Esophagus squamous epithelium (tissue), 5 donors: ENCODE results near the gene OTUB1. TPM values are rescaled to one million over a fixed set of nuclear protein-coding genes. Genes with fewer than 3 reads are reported as not detected.

Source experiments
- DNase-seq: peaks from one replicate; lab custom pipeline; 2025; lab: John Stamatoyannopoulos, UW
- H3K27ac ChIP-seq, 4 donors: fragments of 200-600 bp; sonication (generic); one replicate each; pipeline ENCODE4 v1.5.1; 2016 to 2019; ENCODE audit warnings: mild to moderate bottlenecking in 1 of 4
- H3K27me3 ChIP-seq, 4 donors: fragments of 200-600 bp; sonication (generic); 1 replicate in 3 of 4; 2 replicates in 1 of 4; pipeline versions ENCODE4 v1.5.1 to v1.6.0; 2017 to 2021; ENCODE audit warnings: antibody characterized with exemption in 1 of 4
- H3K36me3 ChIP-seq, 3 donors: fragments of 200-600 bp; sonication (generic); one replicate each; pipeline ENCODE4 v1.5.1; 2016 to 2019
- H3K4me1 ChIP-seq, 3 donors: fragments of 200-600 bp; sonication (generic); one replicate each; pipeline ENCODE4 v1.5.1; 2017 to 2019
- H3K4me3 ChIP-seq, 4 donors: fragments of 200-600 bp; sonication (generic); 1 replicate in 3 of 4; 2 replicates in 1 of 4; pipeline ENCODE4 v1.5.1; 2016 to 2019; ENCODE audit warnings: mild to moderate bottlenecking in 2 of 4, moderate library complexity in 1 of 4
- H3K9me3 ChIP-seq, 3 donors: fragments of 200-600 bp; sonication (generic); one replicate each; pipeline ENCODE4 v1.5.1; 2016 to 2019
- CTCF ChIP-seq, 6 experiments: fragments of 450-650 bp in 4 of 6; fragments of 200-600 bp in 2 of 6; sonication (generic) in 2 of 6; IDR thresholded peaks; one replicate each; pipeline ENCODE4 v1.5.1; 2016 to 2019; ENCODE audit warnings: antibody characterized with exemption in 6 of 6, mild to moderate bottlenecking in 4 of 6, moderate library complexity in 4 of 6
- POLR2A ChIP-seq, 4 donors: fragments of 450-650 bp; IDR thresholded peaks; one replicate each; pipeline ENCODE4 v1.6.1; 2017; ENCODE audit warnings: antibody characterized with exemption in 4 of 4, mild to moderate bottlenecking in 4 of 4, moderate library complexity in 3 of 4
- WGBS, 2 donors: methylation state at CpG; one replicate each; pipeline ENCODE4 v1.1.5; 2018; 5-methylcytosine and 5-hydroxymethylcytosine counted together
- intact Hi-C: fragments of 100-400 bp; cut with DNase I; formaldehyde crosslinking; loops from one replicate; pipeline ENCODE4 v1.15.0; 2022
- total RNA-seq, 4 donors: library from RNA; depleted of rRNA; stranded (reverse); fragments of >200 nt; gene quantifications; one replicate each; pipeline ENCODE4 v1.1.0, GENCODE V29; 2016
- donor health status: DM: yes; HTN: yes; CAD: no.

OTUB1 gene
- total RNA-seq, 4 donors from 2014 or later, result 82.0 to 97.3 (median 89.7) TPM

GRCh38 chr11:64000026-64000739, 13.9 kb downstream of the OTUB1 start:
- TF ChIP-seq CTCF (IDR thresholded peaks at IDR 0.05), result peak; percentile 76 to 95 (median 90)
- TF ChIP-seq POLR2A (IDR thresholded peaks at IDR 0.05), result no peak
- peak overlapping the region; percentile 25 to 64 (median 36) for H3K4me3 ChIP-seq
- peaks cover 9 to 37% (median 31%) of the 10 kb centered on the region in 3 donors for H3K36me3 ChIP-seq
- WGBS, 2 donors, result 0 to 13% methylated on average over 2 to 3 of the region's 67 CpGs
- intact Hi-C loops, result loop anchor here (2.0 kb wide), 1 partner anchor 147 kb away; no protein-coding TSS in a partner anchor
- peaks cover 32 to 58% (median 39%) of the 10 kb centered on the region in 3 donors for H3K4me1 ChIP-seq
- H3K27ac ChIP-seq, result peak overlapping the region in 3 of 4 donors; percentile 58 to 84 (median 72)
- peaks cover 0 to 4% (median 0%) of the 10 kb centered on the region in 4 donors for H3K27me3 ChIP-seq
- no peaks in the 10 kb centered on the region for H3K9me3 ChIP-seq
- no peak for DNase-seq

- H3K27ac ChIP-seq, result no peak overlapping the region
- H3K4me1 ChIP-seq, result peaks cover 32 to 60% (median 39%) of the 10 kb centered on the region in 3 donors
- H3K9me3 ChIP-seq, result no peaks in the 10 kb centered on the region
- peaks cover 9 to 30% (median 24%) of the 10 kb centered on the region in 3 donors for H3K36me3 ChIP-seq
- no peak for TF ChIP-seq POLR2A (IDR thresholded peaks at IDR 0.05)
- no peak for TF ChIP-seq CTCF (IDR thresholded peaks at IDR 0.05)
- no peak for DNase-seq
- peak overlapping the region; percentile 25 to 64 (median 36) for H3K4me3 ChIP-seq
- H3K27me3 ChIP-seq, result peaks cover 0 to 10% (median 0%) of the 10 kb centered on the region in 4 donors
- 12% methylated on average over 5 of the region's 60 CpGs; no CpG with 5 or more reads in 1 of the 2 donors for WGBS, 2 donors
- intact Hi-C loops, result loop anchor here (2.0 kb wide), 1 partner anchor 146 kb away; no protein-coding TSS in a partner anchor
Measured at GRCh38 chr11:64000740-64001483, 14.7 kb downstream of the OTUB1 start.

- Histone ChIP-seq H3K27me3 (peaks cover 0 to 18% (median 0%) of the 10 kb centered on the region in 4 donors), H3K9me3 (no peaks in the 10 kb centered on the region), H3K36me3 (peaks cover 8 to 21% (median 16%) of the 10 kb centered on the region in 3 donors), H3K4me1 (peaks cover 33 to 69% (median 43%) of the 10 kb centered on the region in 3 donors), H3K27ac (no peak overlapping the region), H3K4me3 (no peak overlapping the region)
- DNase-seq, result no peak
- intact Hi-C loops, result loop anchor here (2.0 kb wide), 1 partner anchor 145 kb away; no protein-coding TSS in a partner anchor
- 48 to 58% methylated on average over 11 to 13 of the region's 23 CpGs for WGBS, 2 donors
- TF ChIP-seq CTCF (IDR thresholded peaks at IDR 0.05) (no peak), POLR2A (IDR thresholded peaks at IDR 0.05) (no peak)
Measured at GRCh38 chr11:64001484-64002420, 15.5 kb downstream of the OTUB1 start.

- H3K36me3 ChIP-seq, result no peaks in the 10 kb centered on the region
- peaks cover 32 to 66% (median 42%) of the 10 kb centered on the region in 3 donors for H3K4me1 ChIP-seq
- TF ChIP-seq CTCF (IDR thresholded peaks at IDR 0.05), result no peak
- TF ChIP-seq POLR2A (IDR thresholded peaks at IDR 0.05), result no peak
- H3K4me3 ChIP-seq, result no peak overlapping the region
- H3K27me3 ChIP-seq, result peaks cover 0 to 39% (median 0%) of the 10 kb centered on the region in 4 donors
- no peaks in the 10 kb centered on the region for H3K9me3 ChIP-seq
- WGBS, 2 donors, result 70 to 74% methylated on average over 19 to 22 of the region's 23 CpGs
- DNase-seq, result no peak
- H3K27ac ChIP-seq, result no peak overlapping the region
- intact Hi-C loops, result no loop called here
Measured at GRCh38 chr11:64003807-64004589, 17.8 kb downstream of the OTUB1 start.
